Duodenal mucosa (tissue), 2 donors: ENCODE measurements around the gene ELMO1.

Experiments
- H3K27ac ChIP-seq: one replicate; pipeline ENCODE4 v1.7.0; 2013; ENCODE audit warnings: low read depth, low read length
- H3K27me3 ChIP-seq, 2 donors: one replicate each; pipeline ENCODE4 v1.7.0; 2013; ENCODE audit warnings: low read length in 2 of 2, control low read depth in 1 of 2; ENCODE audit not compliant: insufficient read depth in 2 of 2, control insufficient read depth in 1 of 2
- H3K36me3 ChIP-seq, 2 donors: one replicate each; pipeline ENCODE4 v1.7.0; 2013; ENCODE audit warnings: low read length in 2 of 2, control low read depth in 1 of 2; ENCODE audit not compliant: insufficient read depth in 2 of 2, control insufficient read depth in 1 of 2
- H3K4me1 ChIP-seq, 2 donors: one replicate each; pipeline ENCODE4 v1.7.0; 2013; ENCODE audit warnings: low read length in 2 of 2, control low read depth in 1 of 2; ENCODE audit not compliant: insufficient read depth in 2 of 2, control insufficient read depth in 1 of 2
- H3K4me3 ChIP-seq, 2 donors: one replicate each; pipeline ENCODE4 v1.7.0; 2013; ENCODE audit warnings: low read length in 2 of 2, low read depth in 1 of 2
- H3K9ac ChIP-seq, 2 donors: one replicate each; pipeline ENCODE4 v1.7.0; 2013; ENCODE audit warnings: low read length in 2 of 2, low read depth in 1 of 2
- H3K9me3 ChIP-seq, 2 donors: one replicate each; pipeline ENCODE4 v1.7.0; 2013; ENCODE audit warnings: low read length in 2 of 2, control low read depth in 1 of 2; ENCODE audit not compliant: control insufficient read depth in 1 of 2

Gene ELMO1

GRCh38 chr7:37013771-37014170, 434.9 kb downstream of the ELMO1 start:
- no peaks in the 10 kb centered on the region for H3K4me1 ChIP-seq

GRCh38 chr7:37011151-37011890, 437.3 kb downstream of the ELMO1 start:
- Histone ChIP-seq H3K27ac (no peak overlapping the region), H3K4me1 (no peaks in the 10 kb centered on the region), H3K9me3 (no peaks in the 10 kb centered on the region), H3K9ac (no peak overlapping the region), H3K27me3 (no peaks in the 10 kb centered on the region), H3K36me3 (peaks cover 0 to 12% of the 10 kb centered on the region in 2 donors), H3K4me3 (no peak overlapping the region)

More at GRCh38 chr7:37013771-37014170, 434.9 kb downstream of the ELMO1 start:
- Histone ChIP-seq H3K9me3 (no peaks in the 10 kb centered on the region), H3K9ac (no peak overlapping the region), H3K36me3 (peaks cover 0 to 12% of the 10 kb centered on the region in 2 donors), H3K27ac (no peak overlapping the region), H3K27me3 (no peaks in the 10 kb centered on the region), H3K4me3 (no peak overlapping the region)

GRCh38 chr7:37009125-37009675, 439.5 kb downstream of the ELMO1 start:
- Histone ChIP-seq H3K9ac (no peak overlapping the region), H3K4me3 (no peak overlapping the region), H3K4me1 (no peaks in the 10 kb centered on the region), H3K9me3 (no peaks in the 10 kb centered on the region), H3K27me3 (no peaks in the 10 kb centered on the region), H3K27ac (no peak overlapping the region), H3K36me3 (peaks cover 0 to 12% of the 10 kb centered on the region in 2 donors)

- Histone ChIP-seq H3K27ac (no peak overlapping the region), H3K9ac (no peak overlapping the region), H3K9me3 (no peaks in the 10 kb centered on the region), H3K4me1 (no peaks in the 10 kb centered on the region), H3K4me3 (no peak overlapping the region), H3K27me3 (no peaks in the 10 kb centered on the region), H3K36me3 (peaks cover 0 to 7% of the 10 kb centered on the region in 2 donors)
Measured at GRCh38 chr7:37007691-37008090, 441.0 kb downstream of the ELMO1 start.

GRCh38 chr7:37007268-37007667, 441.4 kb downstream of the ELMO1 start:
- Histone ChIP-seq H3K9me3 (no peaks in the 10 kb centered on the region), H3K27ac (no peak overlapping the region), H3K9ac (no peak overlapping the region), H3K4me3 (no peak overlapping the region), H3K4me1 (no peaks in the 10 kb centered on the region), H3K27me3 (no peaks in the 10 kb centered on the region), H3K36me3 (peaks cover 0 to 5% of the 10 kb centered on the region in 2 donors)

GRCh38 chr7:37006764-37007163, 441.9 kb downstream of the ELMO1 start:
- H3K4me3 ChIP-seq = no peak overlapping the region
- H3K4me1 ChIP-seq = no peaks in the 10 kb centered on the region
- peaks cover 0 to 3% of the 10 kb centered on the region in 2 donors for H3K36me3 ChIP-seq
- no peaks in the 10 kb centered on the region for H3K9me3 ChIP-seq
- no peak overlapping the region for H3K27ac ChIP-seq
- H3K27me3 ChIP-seq = no peaks in the 10 kb centered on the region
- H3K9ac ChIP-seq = no peak overlapping the region

GRCh38 chr7:37000511-37000910, 448.2 kb downstream of the ELMO1 start:
- Histone ChIP-seq H3K9me3 (no peaks in the 10 kb centered on the region), H3K4me3 (no peak overlapping the region)

GRCh38 chr7:36999626-37000485, 448.8 kb downstream of the ELMO1 start:
- Histone ChIP-seq H3K4me3 (no peak overlapping the region), H3K9me3 (no peaks in the 10 kb centered on the region), H3K36me3 (no peaks in the 10 kb centered on the region), H3K27ac (no peak overlapping the region), H3K9ac (no peak overlapping the region), H3K4me1 (no peaks in the 10 kb centered on the region), H3K27me3 (no peaks in the 10 kb centered on the region)

More at GRCh38 chr7:37000511-37000910, 448.2 kb downstream of the ELMO1 start:
- no peaks in the 10 kb centered on the region for H3K27me3 ChIP-seq
- H3K9ac ChIP-seq = no peak overlapping the region
- no peak overlapping the region for H3K27ac ChIP-seq
- no peaks in the 10 kb centered on the region for H3K36me3 ChIP-seq
- no peaks in the 10 kb centered on the region for H3K4me1 ChIP-seq

- Histone ChIP-seq H3K4me1 (no peaks in the 10 kb centered on the region), H3K36me3 (no peaks in the 10 kb centered on the region), H3K27me3 (no peaks in the 10 kb centered on the region), H3K9ac (no peak overlapping the region), H3K4me3 (no peak overlapping the region), H3K9me3 (no peaks in the 10 kb centered on the region), H3K27ac (no peak overlapping the region)
Measured at GRCh38 chr7:36995776-36996175, 452.9 kb downstream of the ELMO1 start.
